Fibroblast of skin of scalp (primary cell): Measurements from ENCODE around the gene RTP5.

Experiments used
- DNase-seq: peaks from one replicate; pipeline ENCODE4 v3.0.0-alpha.2; 2013

RTP5 gene

DNA sequence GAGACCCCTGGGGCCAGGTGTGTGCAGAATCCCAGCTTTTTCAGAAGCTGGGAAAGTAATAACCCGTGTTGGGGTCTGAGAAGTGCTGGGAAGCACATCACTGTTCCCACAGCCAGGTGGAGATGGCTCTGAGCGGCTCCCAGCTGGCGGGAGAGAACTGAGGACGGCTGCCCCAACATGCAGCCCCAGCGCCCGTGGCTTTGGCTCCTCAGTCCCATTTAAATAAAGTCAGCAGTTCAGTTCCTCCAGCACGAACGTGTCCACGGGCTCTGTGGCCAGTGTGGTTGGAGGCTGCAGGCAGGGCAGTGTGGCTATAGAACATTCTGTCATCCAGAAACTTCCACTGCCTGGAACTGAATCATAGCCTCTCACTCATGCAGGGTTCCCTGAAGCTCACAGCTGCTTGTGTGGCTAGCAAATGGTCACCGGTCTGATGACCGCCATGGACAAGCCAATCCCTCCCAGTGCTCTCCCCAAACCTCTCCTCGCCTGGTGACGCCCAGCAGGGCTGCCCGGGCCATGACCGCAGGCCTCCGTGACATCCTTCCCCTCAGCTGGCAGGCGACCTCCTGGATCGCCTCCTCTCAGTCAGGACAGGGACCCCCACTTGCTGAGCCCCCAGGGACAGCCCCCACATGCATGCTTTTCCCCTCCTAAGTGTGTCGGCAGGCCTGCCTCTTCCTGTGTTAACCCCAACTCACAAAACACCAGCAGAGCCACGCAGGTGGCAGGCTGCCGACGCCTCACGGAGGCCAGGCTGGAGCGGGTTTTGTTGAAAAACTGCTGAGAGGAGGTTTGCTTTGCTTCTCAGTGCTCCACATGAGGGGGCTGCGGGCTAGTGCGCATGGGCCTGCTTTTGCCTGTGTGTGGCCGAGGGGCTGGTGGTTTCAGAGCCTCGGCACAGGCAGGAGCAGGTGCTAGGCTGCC, 1.3 kb downstream of the RTP5 start:
- DNase-seq = no peak

DNA sequence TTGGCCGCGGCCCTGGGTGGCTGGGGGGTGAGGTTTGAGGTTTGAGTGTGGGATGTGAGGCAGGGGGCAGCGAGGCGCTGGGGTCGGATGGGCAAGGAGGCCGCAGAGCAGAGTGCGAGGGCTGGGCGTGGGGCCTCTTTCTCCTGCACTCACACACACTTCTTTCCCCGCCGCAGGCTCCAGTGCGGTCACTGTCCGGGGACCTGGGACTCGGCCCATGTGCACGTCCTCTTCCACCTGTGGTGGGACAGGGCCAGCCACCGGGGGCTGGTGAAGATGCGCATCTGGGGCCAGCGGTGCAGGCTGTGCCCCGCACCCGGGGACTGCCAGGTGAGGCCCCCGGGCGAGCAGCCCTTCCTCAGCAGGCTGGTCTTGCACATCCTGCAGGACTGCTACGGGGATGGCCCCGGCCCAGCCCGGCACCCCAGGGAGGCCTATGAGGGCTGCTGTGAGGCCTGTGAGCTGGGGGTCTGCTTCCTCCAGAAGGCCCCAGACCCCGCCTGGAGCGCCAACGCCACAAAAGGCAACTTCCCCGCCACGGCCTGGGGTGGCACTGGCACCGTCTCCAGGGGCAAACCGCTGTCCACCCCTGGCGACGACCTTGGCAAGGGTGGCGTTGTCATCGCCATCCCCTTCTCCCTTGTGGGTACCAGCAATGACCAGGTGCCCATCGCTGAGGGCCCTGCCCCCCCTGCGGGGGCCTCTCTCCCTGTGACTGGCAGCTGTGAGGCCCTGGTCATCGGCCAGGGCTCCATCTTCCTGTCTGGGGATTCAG, 2.2 kb downstream of the RTP5 start:
- DNase-seq = no peak

DNA sequence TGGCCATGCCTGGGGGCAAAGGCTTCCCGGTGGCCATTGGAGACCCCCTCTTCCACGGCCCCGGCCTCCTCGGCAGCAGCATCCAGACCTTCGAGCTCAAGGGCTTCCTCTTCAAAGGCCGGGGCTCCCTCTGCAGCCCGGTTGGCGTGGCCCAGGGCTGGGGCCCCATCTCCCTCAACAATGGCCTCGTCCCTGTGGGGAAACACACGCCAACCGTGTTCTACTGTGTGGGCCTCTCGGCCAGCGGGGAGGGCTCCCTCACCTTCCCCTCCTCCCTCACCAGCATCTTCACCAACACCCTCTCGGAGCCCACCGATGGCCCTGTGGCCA, 2.7 kb downstream of the RTP5 start:
- no peak for DNase-seq

DNA sequence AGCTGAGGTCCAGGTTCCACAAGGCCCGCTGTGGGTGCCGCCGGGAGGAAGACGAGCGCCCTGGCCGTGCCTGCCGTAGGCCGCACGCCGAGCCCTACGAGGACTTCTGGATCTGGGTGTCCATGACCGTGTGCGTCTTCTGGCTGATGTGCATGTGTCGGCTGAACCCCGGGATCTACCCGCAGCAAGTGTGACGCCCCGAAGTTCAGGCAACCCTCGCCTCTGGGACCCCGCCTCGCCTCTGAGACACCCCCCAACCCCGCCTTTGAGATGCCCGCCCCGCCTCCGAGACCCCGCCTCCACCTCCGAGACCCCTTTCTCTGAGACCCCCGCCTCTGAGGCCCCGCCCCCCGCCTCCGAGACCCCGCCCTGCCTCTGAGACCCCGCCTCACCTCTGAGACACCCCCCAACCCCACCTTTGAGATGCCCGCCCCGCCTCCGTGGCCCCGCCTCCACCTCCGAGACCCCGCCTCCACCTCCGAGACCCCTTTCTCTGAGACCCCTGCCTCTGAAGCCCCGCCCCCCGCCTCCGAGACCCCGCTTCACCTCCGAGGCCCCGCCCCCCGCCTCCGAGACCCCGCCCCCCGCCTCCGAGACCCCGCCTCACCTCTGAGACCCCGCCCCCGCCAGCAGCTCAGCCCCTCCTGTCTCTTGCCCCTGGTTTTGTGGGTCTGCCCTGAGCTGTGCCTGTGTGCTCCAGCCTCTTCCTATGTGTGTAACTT, 3.7 kb downstream of the RTP5 start:
- no peak for DNase-seq

DNA sequence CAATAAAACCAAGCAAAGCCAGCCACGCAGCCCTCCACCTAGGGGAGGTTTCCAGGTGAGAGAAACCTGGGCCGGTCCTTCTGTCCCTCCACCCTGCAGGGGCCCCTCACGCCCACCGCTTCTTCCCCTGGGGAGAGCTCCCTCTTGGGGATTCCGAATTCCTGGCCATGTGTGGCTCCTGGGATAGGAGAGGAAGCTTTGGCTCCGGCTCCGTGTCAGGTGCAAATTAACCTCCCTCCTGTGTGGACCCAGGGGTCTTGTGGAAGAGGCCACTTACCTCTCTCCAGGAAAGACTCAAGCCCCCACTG, 4.2 kb downstream of the RTP5 start:
- DNase-seq = no peak

DNA sequence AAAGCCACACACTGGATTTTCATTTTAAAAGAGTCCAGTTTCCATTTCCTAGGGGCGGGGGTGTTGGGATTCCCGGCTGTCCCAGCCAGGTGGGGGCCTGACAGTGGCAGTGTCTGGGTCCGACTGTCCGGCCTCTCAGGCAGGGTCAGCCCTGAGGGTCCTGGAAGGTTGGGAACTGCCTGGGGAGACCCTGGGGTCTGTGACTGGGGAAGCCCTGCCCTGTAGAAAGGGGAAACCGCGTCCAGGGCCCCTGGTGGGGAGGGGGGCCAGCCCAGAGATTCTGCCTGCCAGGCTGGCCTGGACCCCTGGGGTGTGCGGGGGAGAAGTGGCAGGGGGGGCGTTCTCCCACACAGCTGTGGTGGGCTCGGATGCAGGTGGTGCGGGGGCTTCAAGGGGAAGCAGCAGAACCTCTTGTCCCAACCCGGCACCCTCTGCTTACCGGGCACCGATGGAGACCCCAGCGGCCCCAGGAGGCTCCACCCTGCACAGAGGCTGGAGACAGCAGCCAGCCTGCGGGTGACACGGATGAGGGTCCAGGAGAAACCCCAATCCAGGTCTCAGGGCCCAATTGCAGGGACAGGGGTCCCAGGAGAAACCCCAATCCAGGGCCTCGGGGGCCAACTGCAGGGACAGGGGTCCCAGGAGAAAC, 4.9 kb downstream of the RTP5 start:
- DNase-seq = no peak

DNA sequence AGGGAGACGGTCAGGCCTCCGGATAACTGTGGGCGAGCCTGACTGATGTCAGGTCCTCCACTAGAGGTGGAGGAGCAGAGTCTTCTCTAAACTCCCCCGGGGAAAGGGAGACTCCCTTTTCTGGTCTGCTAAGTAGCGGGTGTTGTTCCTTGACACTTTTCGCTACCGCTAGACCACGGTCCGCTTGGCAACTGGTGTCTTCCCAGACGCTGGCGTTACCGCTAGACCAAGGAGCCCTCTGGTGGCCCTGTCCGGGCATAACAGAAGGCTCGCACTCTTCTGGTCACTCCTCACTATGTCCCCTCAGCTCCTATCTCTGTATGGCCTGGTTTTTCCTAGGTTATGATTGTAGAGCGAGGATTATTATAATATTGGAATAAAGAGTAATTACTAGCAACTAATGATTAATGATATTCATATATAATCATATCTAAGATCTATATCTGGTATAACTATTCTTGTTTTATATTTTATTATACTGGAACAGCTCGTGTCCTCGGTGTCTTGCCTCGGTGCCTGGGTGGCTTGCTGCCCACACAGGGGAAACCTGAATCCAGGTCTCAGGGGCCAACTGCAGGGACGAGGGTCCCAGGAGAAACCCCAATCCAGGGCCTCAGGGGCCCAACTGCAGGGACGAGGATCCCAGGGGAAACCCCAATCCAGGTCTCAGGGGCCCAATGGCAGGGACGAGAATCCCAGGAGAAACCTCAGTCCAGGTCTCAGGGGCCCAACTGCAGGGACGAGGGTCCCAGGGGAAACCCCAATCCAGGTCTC, 6.4 kb downstream of the RTP5 start:
- DNase-seq = peak; percentile 22

DNA sequence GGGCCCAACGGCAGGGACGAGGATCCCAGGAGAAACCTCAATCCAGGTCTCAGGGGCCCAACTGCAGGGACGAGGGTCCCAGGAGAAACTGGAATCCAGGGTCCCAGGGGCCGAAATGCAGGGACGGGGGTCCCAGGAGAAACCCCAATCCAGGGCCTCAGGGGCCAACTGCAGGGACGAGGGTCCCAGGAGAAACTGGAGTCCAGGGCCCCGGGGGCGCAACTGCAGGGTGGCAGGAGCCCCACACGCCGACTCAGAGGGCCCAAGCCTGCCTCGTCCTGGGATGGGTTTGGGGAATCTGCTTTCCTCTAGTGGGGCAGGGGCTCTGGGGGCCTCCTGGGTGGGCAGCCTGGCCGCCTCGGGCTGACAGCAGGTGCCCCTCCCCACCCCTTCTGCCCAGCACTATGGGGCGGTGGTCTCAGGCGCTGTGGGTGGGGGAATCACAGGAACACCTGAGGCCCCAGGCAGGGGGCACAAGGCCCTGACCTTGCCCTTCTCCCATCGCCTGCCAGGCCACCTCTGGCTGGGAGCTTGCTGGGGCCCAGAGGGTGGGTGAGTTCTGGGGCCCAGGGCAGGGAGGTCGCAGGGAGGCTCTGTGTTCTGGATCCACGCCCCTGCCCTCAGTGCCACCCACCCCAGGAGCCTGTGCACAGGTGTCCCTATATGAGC, 7.1 kb downstream of the RTP5 start:
- no peak for DNase-seq

DNA sequence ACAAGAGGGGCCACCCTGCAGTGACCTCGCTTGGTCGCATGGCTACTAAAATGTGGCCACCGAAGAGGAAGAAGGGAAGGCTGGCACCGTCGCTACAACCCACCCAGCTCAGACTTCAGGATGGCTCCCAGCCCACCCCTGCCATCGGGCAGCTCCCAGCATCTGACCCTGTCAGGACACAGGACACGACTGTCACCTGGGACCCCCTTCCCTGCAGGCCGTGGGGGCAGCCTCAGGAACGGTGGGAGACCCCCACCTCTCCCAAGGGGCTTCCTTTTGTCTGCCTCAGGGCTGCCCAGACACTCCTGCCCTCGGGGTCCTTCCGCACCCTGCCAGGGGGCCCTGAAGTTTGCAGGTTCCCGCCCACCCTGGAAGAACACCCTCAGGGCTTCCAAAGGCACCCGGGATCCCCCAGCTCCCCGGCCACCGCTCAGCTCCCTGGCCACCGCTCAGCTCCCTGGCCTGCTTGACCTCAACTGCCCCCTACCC, 7.7 kb downstream of the RTP5 start:
- DNase-seq = no peak

DNA sequence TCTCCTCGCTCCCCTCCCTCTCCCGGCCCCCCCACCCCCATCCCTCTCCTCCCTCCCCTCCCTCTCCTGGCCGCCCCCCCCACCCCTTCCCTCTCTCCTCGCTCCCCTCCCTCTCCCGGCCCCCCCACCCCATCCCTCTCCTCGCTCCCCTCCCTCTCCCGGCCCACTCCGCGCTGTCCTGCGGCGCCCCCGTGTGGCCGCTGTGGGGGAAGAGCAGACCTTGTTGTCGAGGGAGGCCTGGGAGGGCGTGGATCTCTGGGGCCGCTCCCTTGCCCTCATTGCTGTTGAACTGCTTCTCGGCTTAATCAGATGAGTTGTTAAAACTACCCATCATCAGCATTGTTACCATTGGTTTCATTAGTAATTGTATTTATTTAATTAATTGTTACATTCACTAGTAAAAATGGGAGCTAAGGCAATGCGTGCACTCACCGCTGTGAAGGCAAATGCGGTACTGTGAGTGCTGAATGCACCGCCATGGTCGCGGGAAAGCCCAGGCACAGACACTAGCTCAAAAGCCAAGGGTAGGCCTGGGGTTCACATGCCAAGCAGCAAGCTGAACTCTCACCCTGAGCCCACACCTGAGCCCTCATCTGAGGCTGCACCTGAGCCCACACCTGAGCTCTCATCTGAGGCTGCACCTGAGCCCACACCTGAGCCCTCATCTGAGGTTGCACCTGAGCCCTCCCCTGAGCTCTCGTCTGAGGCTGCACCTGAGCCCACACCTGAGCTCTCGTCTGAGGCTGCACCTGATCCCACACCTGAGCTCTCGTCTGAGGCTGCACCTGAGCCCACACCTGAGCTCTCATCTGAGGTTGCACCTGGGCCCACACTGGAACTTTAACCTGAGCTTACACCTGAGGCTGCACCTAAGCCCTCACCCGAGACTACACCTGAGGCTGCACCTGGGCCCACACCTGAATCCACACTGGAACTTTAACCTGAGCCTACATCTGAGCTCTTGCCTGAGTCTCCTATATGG, 8.8 kb downstream of the RTP5 start:
- DNase-seq = peak; percentile 79

DNA sequence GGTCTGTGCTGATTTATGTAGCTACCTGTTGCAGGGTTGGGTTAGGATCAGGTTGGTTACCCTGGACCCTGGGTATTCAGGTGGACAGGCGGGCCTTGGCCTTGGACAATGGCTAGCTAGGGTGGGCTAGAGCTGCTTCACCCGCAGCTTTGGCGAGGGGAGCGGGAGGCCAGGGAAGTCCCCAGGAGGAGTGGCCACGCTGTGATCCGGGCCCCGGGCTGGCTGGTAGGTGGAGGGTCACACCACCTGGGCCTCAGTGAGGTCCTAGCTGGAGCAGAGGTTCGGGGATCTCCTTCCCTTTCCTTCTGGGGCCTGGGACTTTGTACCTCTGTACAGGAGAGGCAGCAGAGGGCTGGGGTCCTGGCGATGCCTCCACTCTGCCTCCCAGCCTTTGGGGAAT, 9.8 kb downstream of the RTP5 start:
- no peak for DNase-seq

DNA sequence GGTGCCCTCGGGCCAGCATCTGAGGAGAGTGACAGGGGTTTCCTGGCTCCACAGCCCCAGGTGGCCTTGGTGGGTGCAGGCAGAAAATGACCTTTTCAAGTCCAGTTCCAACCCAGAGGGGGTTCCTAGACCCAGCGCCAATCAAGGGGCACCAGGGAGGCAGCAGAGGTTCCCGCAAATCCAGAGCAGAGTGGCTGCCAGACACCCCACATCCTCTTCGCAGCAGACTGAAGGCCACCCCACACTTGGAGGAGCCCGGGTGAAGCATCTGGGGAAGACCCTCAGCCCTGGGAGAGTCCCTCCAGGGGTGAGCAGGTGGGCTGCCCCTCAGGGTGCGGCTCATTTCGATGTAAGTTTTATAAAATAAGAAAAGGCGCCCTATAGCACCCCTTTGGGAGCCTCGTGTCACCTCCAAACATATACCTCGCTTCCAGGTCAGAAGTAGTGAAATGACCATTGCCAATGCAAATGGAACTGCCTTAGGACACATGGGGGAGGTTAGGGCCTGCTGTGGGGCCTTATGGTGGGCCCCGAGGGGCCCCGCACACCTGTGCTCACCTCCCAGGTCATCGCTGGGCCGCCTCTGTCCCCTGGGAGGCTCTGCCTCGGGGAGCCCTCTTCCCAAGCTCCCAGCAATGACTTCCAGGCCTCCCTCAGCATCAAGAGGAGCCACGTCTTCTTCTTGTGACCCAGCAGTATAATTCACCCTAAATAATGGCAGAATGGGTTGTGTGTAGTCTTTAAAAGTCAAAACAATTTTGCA, 11.0 kb downstream of the RTP5 start:
- no peak for DNase-seq

DNA sequence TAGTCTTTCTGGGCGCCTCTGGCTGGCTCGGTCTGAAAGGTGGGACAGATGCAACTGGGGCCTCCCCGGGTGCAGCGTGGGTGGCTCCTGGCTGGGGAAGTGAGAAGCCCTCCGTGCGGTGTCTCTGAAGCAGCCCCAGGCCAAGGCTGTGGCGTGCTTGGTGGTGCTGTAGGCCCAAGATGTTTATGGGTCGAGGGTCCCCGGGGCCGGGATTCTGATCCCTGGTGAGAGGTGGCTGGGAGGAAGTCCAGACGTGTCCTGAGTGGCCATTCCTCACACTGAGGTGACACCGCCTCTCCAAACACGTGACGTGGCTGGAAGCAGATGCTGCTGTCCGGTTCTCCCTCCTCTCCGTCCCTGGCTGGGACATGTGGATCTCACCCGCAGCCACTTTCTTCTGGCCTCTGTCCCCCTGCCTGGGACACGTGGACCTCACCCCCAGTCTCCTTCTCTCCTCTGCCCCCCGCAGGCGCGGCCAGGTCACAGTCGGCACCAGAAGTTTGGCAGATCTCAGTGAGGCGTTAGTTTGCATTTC, 12.6 kb downstream of the RTP5 start:
- peak; percentile 11 for DNase-seq

DNA sequence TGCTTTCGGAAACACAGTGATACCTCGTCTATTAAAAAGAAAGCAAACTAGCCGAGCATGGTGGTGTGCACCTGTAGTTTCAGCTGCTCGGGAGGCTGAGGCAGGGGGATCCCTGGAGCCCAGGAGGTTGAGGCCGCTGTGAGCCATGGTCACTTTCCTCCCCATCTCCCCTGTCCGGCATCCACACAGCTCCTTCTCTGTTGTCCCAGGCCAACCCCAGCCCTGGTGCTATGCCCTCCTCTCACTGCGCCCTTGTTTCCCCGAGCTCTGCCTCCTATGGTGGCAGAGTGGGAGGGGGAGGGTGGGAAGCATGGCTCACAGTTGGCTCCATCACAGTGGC, 15.4 kb downstream of the RTP5 start:
- DNase-seq = no peak

DNA sequence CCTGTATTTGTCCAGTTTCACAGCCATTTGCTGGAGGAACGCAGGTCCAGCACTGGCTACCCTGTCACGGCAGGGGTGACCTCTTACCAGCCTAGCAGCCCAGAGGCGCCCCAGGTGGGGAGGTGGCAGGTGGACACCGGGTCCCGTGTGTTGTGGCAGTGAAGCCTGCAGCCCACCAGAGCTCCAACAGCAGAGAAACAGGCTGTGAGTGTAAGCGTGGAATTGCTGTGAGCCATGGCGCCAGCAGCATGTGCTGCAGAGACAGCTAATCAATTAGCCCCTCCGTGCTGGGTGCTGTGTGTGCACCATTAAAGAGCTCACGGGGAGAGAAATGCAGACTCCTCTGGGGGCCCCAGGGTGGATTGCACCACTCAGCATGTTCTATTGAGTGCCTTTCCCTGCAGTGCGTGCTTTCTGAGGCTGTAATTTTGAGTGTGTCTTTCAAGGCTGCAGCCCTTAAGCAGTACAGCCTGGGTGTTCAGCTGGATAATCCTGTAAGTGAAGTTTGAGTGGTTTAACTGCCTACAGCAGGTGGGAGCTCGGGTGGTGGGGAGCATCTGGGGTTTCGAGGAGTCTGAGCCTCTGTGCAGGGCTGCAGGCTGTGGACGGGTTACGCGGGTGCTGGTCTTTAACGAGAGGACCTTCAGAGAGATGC, 15.9 kb downstream of the RTP5 start:
- DNase-seq = no peak

DNA sequence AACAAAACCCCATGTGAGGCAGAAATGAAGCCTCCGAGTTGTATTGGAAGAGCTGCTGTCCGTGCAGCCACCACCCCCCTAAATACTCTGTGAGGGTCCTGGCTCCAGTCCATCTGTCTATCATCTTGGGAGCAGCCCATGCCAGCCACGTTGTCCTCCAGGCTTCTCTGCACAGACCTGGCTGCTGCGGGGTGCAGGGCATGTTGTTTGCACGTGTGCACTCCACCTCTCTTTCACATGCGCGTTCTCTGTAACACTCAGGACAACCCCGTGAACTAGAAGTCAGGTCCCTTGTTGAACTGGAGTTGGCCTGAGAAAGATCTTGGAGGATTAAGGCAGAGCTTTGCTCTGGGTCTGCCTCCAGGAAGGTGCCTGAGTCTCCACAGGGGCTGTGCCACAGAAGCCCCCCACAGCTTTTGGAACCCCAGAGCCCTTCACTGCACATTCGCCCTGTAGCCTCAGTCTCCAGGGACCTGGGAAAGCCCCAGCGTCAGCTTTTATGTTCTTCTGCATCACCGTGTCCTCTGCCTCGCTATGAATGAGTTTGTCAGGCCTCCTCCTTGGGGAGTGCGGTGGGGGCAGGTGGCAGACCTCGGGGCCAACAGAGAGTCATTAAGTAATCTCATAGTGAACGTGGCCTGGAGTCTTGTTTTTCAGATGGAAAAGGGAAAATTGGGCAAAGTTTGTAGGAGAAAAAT, 16.6 kb downstream of the RTP5 start:
- DNase-seq = no peak

DNA sequence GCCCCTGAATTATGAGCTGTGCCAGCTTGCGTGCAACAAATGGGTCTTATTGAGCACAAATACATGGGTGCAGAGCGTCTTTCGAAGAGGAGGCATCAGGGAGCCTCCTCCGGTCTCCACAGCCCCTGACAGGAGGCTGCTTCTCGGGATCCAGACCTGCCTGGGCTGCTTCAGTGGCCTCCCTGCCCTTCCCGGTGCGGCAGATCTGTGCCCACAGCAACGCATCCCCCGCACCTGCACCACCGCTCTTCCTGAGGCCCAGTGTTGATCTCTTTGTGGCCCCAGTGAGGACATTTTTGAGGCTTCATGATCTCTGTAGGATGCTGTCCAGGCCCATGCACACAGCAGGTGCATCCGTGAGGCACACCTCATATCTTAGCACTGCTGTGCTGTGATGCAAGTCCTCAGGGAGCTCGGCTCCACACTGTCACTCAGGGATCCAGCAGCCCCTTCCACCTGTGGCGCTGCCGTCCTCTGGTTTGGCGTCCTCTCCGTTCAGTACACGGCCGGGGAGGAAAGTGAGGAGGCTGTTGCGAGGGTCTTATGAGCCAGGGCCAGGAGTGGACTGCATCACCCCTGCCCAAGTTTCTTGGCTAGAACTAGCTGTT, 17.4 kb downstream of the RTP5 start:
- no peak for DNase-seq
